Measurements from ENCODE around the gene MDM4. TPM values are rescaled to one million over a fixed set of nuclear protein-coding genes. Genes with fewer than 3 reads are reported as not detected.

Gene MDM4
- total and polyA plus RNA-seq, 2 donors = 41.0 to 54.4 TPM

GRCh38 chr1:204560590-204561150 lies 44.5 kb downstream of the MDM4 start:
- H3K27me3 ChIP-seq (ENCODE audit: control insufficient read depth in 2 of 2, insufficient read depth in 1 of 2, low read length in 1 of 2) = no peaks in the 10 kb centered on the region
- H3K9me3 ChIP-seq (ENCODE audit: control insufficient read depth in 2 of 2, insufficient read depth in 1 of 2, low read length in 1 of 2) = peaks cover 0 to 2% of the 10 kb centered on the region in 2 donors
- no peak overlapping the region for H3K4me3 ChIP-seq (ENCODE audit: low read length in 2 of 2)
- peak overlapping the region; percentile 1 to 66 for H3K27ac ChIP-seq (ENCODE audit: low read depth in 1 of 2, low read length in 1 of 2)
- peaks cover 39 to 65% of the 10 kb centered on the region in 2 donors for H3K4me1 ChIP-seq (ENCODE audit: control insufficient read depth in 2 of 2, insufficient read depth in 2 of 2, low read length in 2 of 2)
- H3K36me3 ChIP-seq (ENCODE audit: control insufficient read depth in 2 of 2, insufficient read depth in 2 of 2, low read length in 1 of 2) = peaks cover 33 to 67% of the 10 kb centered on the region in 2 donors
- DNase-seq (ENCODE audit: low read depth in 6 of 9, low spot score in 9 of 9) = no peak

- Histone ChIP-seq H3K4me3 (ENCODE audit: low read length in 2 of 2) (no peak overlapping the region), H3K27me3 (ENCODE audit: control insufficient read depth in 2 of 2, insufficient read depth in 1 of 2, low read length in 1 of 2) (no peaks in the 10 kb centered on the region), H3K36me3 (ENCODE audit: control insufficient read depth in 2 of 2, insufficient read depth in 2 of 2, low read length in 1 of 2) (peaks cover 33 to 71% of the 10 kb centered on the region in 2 donors), H3K4me1 (ENCODE audit: control insufficient read depth in 2 of 2, insufficient read depth in 2 of 2, low read length in 2 of 2) (peaks cover 43 to 68% of the 10 kb centered on the region in 2 donors), H3K9me3 (ENCODE audit: control insufficient read depth in 2 of 2, insufficient read depth in 1 of 2, low read length in 1 of 2) (no peaks in the 10 kb centered on the region), H3K27ac (ENCODE audit: low read depth in 1 of 2, low read length in 1 of 2) (peak overlapping the region; percentile 67 to 84)
- 95% methylated on average over 36 of the region's 37 CpGs for WGBS
- no peak for DNase-seq (ENCODE audit: low read depth in 6 of 9, low spot score in 9 of 9)
Observed at GRCh38 chr1:204562075-204562990, 46.1 kb downstream of the MDM4 start.

GRCh38 chr1:204563307-204563706 lies 47.1 kb downstream of the MDM4 start:
- Histone ChIP-seq H3K4me3 (ENCODE audit: low read length in 2 of 2) (no peak overlapping the region), H3K9me3 (ENCODE audit: control insufficient read depth in 2 of 2, insufficient read depth in 1 of 2, low read length in 1 of 2) (no peaks in the 10 kb centered on the region), H3K27me3 (ENCODE audit: control insufficient read depth in 2 of 2, insufficient read depth in 1 of 2, low read length in 1 of 2) (no peaks in the 10 kb centered on the region), H3K4me1 (ENCODE audit: control insufficient read depth in 2 of 2, insufficient read depth in 2 of 2, low read length in 2 of 2) (peaks cover 51 to 72% of the 10 kb centered on the region in 2 donors), H3K36me3 (ENCODE audit: control insufficient read depth in 2 of 2, insufficient read depth in 2 of 2, low read length in 1 of 2) (peaks cover 34 to 74% of the 10 kb centered on the region in 2 donors), H3K27ac (ENCODE audit: low read depth in 1 of 2, low read length in 1 of 2) (peak overlapping the region; percentile 67 to 84)
- DNase-seq (ENCODE audit: low read depth in 6 of 9, low spot score in 9 of 9) = peak in 2 of 9 donors; percentile 52 to 71
- WGBS = 29% methylated on average over 4 of the region's 4 CpGs

- Histone ChIP-seq H3K4me3 (ENCODE audit: low read length in 2 of 2) (no peak overlapping the region), H3K4me1 (ENCODE audit: control insufficient read depth in 2 of 2, insufficient read depth in 2 of 2, low read length in 2 of 2) (peaks cover 56 to 75% of the 10 kb centered on the region in 2 donors), H3K27ac (ENCODE audit: low read depth in 1 of 2, low read length in 1 of 2) (peak overlapping the region; percentile 67 to 84), H3K36me3 (ENCODE audit: control insufficient read depth in 2 of 2, insufficient read depth in 2 of 2, low read length in 1 of 2) (peaks cover 30 to 69% of the 10 kb centered on the region in 2 donors), H3K27me3 (ENCODE audit: control insufficient read depth in 2 of 2, insufficient read depth in 1 of 2, low read length in 1 of 2) (no peaks in the 10 kb centered on the region), H3K9me3 (ENCODE audit: control insufficient read depth in 2 of 2, insufficient read depth in 1 of 2, low read length in 1 of 2) (no peaks in the 10 kb centered on the region)
- WGBS = 86% methylated on average over 3 of the region's 3 CpGs
- DNase-seq (ENCODE audit: low read depth in 6 of 9, low spot score in 9 of 9) = no peak
Observed at GRCh38 chr1:204563780-204564179, 47.6 kb downstream of the MDM4 start.

GRCh38 chr1:204564835-204565234 lies 48.6 kb downstream of the MDM4 start:
- 70% methylated on average over 4 of the region's 4 CpGs for WGBS
- Histone ChIP-seq H3K27ac (ENCODE audit: low read depth in 1 of 2, low read length in 1 of 2) (peak overlapping the region; percentile 68 to 88), H3K4me3 (ENCODE audit: low read length in 2 of 2) (no peak overlapping the region), H3K27me3 (ENCODE audit: control insufficient read depth in 2 of 2, insufficient read depth in 1 of 2, low read length in 1 of 2) (no peaks in the 10 kb centered on the region), H3K9me3 (ENCODE audit: control insufficient read depth in 2 of 2, insufficient read depth in 1 of 2, low read length in 1 of 2) (no peaks in the 10 kb centered on the region), H3K4me1 (ENCODE audit: control insufficient read depth in 2 of 2, insufficient read depth in 2 of 2, low read length in 2 of 2) (peaks cover 60 to 80% of the 10 kb centered on the region in 2 donors), H3K36me3 (ENCODE audit: control insufficient read depth in 2 of 2, insufficient read depth in 2 of 2, low read length in 1 of 2) (peaks cover 22 to 62% of the 10 kb centered on the region in 2 donors)
- DNase-seq (ENCODE audit: low read depth in 6 of 9, low spot score in 9 of 9) = peak in 1 of 9 donors; percentile 45

- H3K4me1 ChIP-seq (ENCODE audit: control insufficient read depth in 2 of 2, insufficient read depth in 2 of 2, low read length in 2 of 2) = peaks cover 60 to 77% of the 10 kb centered on the region in 2 donors
- peak overlapping the region in 1 of 2 donors; percentile 7 for H3K4me3 ChIP-seq (ENCODE audit: low read length in 2 of 2)
- DNase-seq (ENCODE audit: low read depth in 6 of 9, low spot score in 9 of 9) = peak; percentile 49 to 90 (median 73)
- WGBS = 34% methylated on average over 13 of the region's 13 CpGs
- peaks cover 29 to 61% of the 10 kb centered on the region in 2 donors for H3K36me3 ChIP-seq (ENCODE audit: control insufficient read depth in 2 of 2, insufficient read depth in 2 of 2, low read length in 1 of 2)
- no peaks in the 10 kb centered on the region for H3K9me3 ChIP-seq (ENCODE audit: control insufficient read depth in 2 of 2, insufficient read depth in 1 of 2, low read length in 1 of 2)
- no peaks in the 10 kb centered on the region for H3K27me3 ChIP-seq (ENCODE audit: control insufficient read depth in 2 of 2, insufficient read depth in 1 of 2, low read length in 1 of 2)
- H3K27ac ChIP-seq (ENCODE audit: low read depth in 1 of 2, low read length in 1 of 2) = peak overlapping the region; percentile 77 to 88
Observed at GRCh38 chr1:204565617-204566582, 49.7 kb downstream of the MDM4 start.

- Histone ChIP-seq H3K27ac (ENCODE audit: low read depth in 1 of 2, low read length in 1 of 2) (peak overlapping the region in 1 of 2 donors; percentile 88), H3K4me3 (ENCODE audit: low read length in 2 of 2) (peak overlapping the region in 1 of 2 donors; percentile 7), H3K27me3 (ENCODE audit: control insufficient read depth in 2 of 2, insufficient read depth in 1 of 2, low read length in 1 of 2) (no peaks in the 10 kb centered on the region), H3K9me3 (ENCODE audit: control insufficient read depth in 2 of 2, insufficient read depth in 1 of 2, low read length in 1 of 2) (no peaks in the 10 kb centered on the region), H3K4me1 (ENCODE audit: control insufficient read depth in 2 of 2, insufficient read depth in 2 of 2, low read length in 2 of 2) (peaks cover 60 to 77% of the 10 kb centered on the region in 2 donors), H3K36me3 (ENCODE audit: control insufficient read depth in 2 of 2, insufficient read depth in 2 of 2, low read length in 1 of 2) (peaks cover 32 to 63% of the 10 kb centered on the region in 2 donors)
- 96% methylated on average over 6 of the region's 6 CpGs for WGBS
- DNase-seq (ENCODE audit: low read depth in 6 of 9, low spot score in 9 of 9) = no peak
Observed at GRCh38 chr1:204566583-204566955, 50.4 kb downstream of the MDM4 start.

- Histone ChIP-seq H3K9me3 (ENCODE audit: control insufficient read depth in 2 of 2, insufficient read depth in 1 of 2, low read length in 1 of 2) (no peaks in the 10 kb centered on the region), H3K4me1 (ENCODE audit: control insufficient read depth in 2 of 2, insufficient read depth in 2 of 2, low read length in 2 of 2) (peaks cover 60 to 77% of the 10 kb centered on the region in 2 donors), H3K27me3 (ENCODE audit: control insufficient read depth in 2 of 2, insufficient read depth in 1 of 2, low read length in 1 of 2) (no peaks in the 10 kb centered on the region), H3K36me3 (ENCODE audit: control insufficient read depth in 2 of 2, insufficient read depth in 2 of 2, low read length in 1 of 2) (peaks cover 29 to 63% of the 10 kb centered on the region in 2 donors), H3K27ac (ENCODE audit: low read depth in 1 of 2, low read length in 1 of 2) (peak overlapping the region in 1 of 2 donors; percentile 88), H3K4me3 (ENCODE audit: low read length in 2 of 2) (no peak overlapping the region)
- WGBS = 84% methylated on average over 5 of the region's 5 CpGs
- peak in 1 of 9 donors; percentile 45 for DNase-seq (ENCODE audit: low read depth in 6 of 9, low spot score in 9 of 9)
Observed at GRCh38 chr1:204567071-204567470, 50.9 kb downstream of the MDM4 start.

Measured in thymus (tissue), 11 donors.